Measurements from ENCODE around the gene BSDC1.

DNA sequence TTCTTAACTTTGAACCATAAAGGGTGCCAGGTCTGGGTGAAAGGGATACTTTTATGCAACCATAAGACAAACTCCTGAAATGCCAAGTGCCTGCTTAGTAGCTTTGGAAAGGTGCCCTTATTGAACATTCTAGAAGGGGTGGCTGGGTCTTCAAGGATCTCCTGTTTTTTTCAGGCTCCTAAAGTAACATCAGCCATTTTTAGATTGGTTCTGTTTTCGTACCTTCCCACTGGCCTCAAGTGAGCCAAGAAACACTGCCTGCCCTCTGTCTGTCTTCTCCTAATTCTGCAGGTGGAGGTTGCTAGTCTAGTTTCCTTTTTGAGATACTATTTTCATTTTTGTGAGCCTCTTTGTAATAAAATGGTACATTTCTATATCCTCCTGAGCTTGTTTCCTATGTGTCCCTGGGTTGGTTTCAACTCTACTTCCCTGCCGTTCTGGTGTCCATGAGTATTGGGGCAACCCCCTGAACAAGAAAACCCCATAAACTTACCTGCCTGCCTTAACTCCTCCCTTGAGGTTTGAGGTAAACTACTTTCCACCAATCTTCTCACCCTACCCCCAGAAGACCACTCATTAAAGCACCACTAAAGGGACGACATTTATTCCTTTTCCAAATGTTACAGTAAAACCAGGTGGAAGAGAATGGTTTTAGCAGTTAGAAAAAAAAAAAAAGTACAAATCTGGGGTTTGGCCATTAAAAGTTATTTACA, 60.8 kb downstream of the BSDC1 start:
- TF ChIP-seq CTCF (IDR thresholded peaks at IDR 0.05; ENCODE audit: low read depth, low read length): no peak
- TF ChIP-seq EZH2phosphoT487 (IDR thresholded peaks at IDR 0.05; ENCODE audit: low read depth): no peak

Data from OCI-LY3 (cell line).